NCI-H1048 (cell line): ENCODE data around the gene TSPAN32.
A peak's percentile ranks its signal among the peaks of the same experiment; 100 is the strongest.

Experiments used
- DNase-seq: peaks from one replicate; lab custom pipeline; 2025; lab: John Stamatoyannopoulos, UW

The TSPAN32 gene

GRCh38 chr11:2304506-2305139 lies 2.8 kb downstream of the TSPAN32 start:
- DNase-seq, result no peak

GRCh38 chr11:2305140-2305778 lies 3.4 kb downstream of the TSPAN32 start:
- DNase-seq, result peak; percentile 19

GRCh38 chr11:2305788-2306451 lies 4.1 kb downstream of the TSPAN32 start:
- DNase-seq, result no peak

- no peak for DNase-seq
Measured at GRCh38 chr11:2306452-2306823, 4.6 kb downstream of the TSPAN32 start.

GRCh38 chr11:2306877-2307500 lies 5.2 kb downstream of the TSPAN32 start:
- DNase-seq, result no peak

DNA sequence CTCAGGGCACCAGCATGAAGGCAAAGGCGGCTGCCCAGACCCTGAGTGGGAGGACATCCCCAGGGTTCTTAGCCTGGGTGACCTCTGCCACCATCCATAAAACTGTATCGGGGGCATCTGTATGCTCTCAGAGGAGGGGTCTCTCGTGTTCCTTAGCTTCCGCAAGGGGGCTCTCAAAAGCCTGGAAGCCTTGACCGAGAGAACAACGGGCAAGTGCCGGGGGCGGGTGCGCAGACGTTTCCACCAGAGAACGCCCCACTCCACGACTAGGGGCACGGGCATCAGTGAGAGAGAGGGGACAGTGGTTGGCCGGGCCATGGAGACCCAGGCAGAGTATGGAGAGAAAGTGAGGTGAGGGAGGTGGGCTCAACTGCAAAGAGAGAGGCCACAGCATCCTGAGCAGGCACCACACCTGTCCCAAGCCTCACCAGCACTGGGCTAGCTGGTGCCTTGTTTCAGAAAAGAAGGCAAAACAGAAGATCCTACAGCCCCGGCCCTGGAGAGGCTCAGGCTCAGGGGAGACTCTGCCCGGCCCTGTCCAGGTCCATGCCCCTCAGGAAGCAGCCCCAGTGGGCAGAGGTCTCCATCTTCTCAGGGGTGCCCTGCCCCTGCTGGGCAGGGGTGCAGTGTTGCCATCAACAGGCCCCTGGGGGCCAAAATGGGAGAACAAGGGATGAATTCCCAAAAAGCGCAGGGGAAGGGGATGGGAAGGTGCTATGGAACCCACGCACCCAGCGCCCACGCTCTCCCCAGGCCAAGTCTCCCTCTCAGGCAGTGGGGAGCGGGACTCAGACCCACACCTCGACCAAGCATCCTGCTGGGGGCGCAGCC lies 5.9 kb downstream of the TSPAN32 start:
- no peak for DNase-seq

DNA sequence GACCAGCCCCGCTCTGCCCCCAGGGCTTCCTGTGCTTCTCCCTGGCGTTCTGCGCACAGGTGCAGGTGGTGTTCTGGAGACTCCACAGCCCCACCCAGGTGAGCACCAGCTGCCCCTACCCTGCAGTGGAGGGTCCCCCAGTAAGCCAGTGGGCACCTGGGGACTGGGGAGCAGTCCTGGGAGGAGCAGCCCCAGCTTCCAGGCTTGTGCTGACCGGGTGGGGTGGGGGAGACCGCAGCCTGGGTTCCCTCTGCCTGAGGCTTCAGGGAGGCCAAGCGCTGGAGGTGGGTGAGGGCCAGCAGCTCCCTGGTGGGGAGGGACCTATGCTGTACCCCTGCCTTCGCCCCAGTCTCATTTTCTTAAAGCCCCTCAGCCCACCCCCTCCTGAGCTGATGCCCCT lies 6.9 kb downstream of the TSPAN32 start:
- no peak for DNase-seq

DNA sequence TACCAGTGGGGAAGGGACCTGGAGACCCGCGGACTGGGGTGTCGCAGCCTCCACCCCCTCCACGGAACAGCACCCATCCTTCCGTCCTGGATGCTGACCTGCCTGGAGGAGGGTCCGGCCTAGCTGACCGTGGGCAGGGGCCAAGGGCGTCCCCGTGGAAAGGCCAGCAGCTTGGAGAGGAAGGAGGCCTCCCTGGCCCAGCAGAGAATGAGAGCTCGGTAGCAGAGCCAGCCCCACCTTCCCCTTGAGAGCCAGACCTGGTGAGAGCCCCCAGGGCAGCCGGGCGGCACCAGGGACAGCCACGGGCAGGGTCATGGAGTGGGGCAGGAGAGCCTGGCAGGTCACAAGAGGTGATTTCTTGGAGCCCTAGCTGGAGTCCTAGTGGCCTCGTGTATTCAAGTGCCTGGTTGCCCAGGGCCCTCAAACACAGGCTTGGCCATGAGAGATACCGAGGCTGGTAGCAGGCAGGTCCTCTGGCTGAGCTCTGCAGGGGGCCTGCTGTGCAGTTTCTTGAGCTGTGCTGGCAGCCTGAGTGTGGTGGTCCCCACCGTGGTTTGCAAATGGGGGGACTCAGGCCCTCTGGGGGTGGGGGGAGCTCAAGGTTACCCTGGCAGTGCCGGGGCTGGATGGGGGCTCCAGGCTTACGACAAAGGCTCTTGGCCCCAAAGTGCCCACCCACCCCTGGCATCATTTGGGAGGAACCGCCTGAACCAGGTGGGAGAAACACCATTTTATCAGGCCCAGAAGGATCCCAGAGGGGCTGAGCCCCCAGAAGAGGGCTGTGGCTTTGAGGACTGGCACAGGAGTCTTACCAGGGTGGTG lies 7.6 kb downstream of the TSPAN32 start:
- no peak for DNase-seq

GRCh38 chr11:2310073-2310785 lies 8.4 kb downstream of the TSPAN32 start:
- DNase-seq, result no peak

- no peak for DNase-seq
Measured at GRCh38 chr11:2310786-2311352, 9.1 kb downstream of the TSPAN32 start.

DNA sequence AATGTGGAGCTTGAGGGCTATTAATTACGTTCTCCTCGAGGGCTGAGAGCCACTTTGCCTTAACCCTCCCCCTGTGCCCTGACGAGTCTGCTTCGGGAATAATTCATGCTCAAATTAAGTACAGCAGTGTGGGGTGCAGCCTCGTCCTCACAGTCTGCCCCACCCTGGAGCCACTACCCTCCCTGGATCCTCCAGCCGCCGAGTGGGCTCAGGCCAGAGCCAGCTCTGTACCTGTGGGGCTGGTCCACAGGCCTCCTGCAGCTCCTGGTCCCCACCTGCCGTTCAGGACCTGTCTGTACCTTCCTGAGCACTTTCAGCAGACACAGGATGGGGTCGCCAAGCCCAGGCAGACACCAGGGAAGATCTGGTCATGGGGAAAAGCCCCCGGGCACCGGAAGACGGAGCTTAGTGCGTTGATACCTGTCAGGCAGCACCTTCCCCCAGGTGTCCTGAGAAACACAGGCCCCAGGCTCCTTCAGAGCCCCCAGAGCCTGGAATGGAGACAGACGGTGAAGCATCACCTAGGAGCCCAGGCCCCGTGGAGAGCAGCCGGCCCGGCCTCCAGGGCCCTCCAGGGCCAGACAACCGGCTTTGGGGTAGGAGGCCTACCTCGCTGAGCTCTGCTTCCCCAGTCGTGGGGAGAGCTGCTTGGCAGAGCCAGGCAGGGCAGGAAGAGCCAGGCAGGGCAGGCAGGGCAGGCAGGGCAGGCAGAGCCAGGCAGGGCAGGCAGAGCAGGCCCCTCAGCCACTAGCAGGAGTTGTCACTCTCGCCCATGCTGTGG lies 9.7 kb downstream of the TSPAN32 start:
- DNase-seq, result no peak

DNA sequence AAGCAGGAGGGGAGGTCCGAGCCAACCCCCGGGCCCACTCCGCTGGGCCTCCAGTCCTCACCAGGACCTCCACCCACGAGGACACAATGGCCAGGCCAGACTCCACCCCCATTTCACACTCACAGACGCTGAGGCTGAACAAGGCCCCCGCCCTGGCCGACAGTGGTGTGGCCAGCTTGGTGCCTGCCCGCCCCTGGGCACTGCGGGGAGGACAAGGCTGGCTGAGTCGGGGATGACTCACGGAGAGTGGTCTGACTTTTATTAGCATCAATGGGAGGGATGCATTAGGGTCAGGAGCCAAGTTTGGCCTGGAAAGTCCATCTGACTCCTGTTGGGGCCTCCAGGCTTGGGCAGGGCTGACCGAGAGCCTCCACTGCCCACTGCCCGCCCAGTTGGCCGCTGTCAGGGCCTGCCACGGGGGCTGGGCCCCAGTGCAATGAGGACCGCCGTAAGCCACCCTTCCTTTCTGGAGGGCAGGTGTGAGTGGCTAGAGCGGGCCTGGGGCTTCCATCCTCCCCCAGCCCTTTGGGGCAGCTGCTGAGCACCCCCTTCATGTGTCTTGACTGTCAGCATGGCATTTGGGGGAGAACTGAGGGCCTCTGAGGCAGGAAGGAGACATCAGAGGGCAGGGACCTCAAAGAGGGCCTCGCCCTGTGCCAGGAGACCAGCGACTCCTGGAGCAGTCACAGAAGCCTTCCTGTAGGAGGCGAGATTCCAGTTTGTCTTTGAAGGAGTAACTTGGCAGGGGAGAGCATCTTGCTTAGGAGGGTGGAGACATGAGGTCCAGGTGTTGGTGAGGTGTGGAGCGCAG lies 10.6 kb downstream of the TSPAN32 start:
- no peak for DNase-seq

GRCh38 chr11:2313051-2313951 lies 11.5 kb downstream of the TSPAN32 start:
- no peak for DNase-seq

- DNase-seq, result no peak
Measured at GRCh38 chr11:2314136-2314524, 12.3 kb downstream of the TSPAN32 start.

- DNase-seq, result no peak
Measured at GRCh38 chr11:2314525-2315394, 12.9 kb downstream of the TSPAN32 start.

- DNase-seq, result no peak
Measured at GRCh38 chr11:2315395-2316168, 13.8 kb downstream of the TSPAN32 start.
